BJ (cell line): ENCODE results near the gene TNFAIP2. TPM values are rescaled to one million over a fixed set of nuclear protein-coding genes. Genes with fewer than 3 reads are reported as not detected.

Source experiments
- CTCF ChIA-PET: fragments of 350-600 bp; formaldehyde crosslinking; extraction: SDS; loops from one replicate; lab custom pipeline; 2021; ENCODE audit warnings: antibody characterized with exemption, inconsistent platforms; lab: Yijun Ruan, JAX
- POLR2A ChIA-PET: fragments of 300-600 bp; sonication (Branson Sonifier 250); formaldehyde crosslinking; extraction: SDS; loops from one replicate; lab custom pipeline; 2021; ENCODE audit warnings: antibody characterized with exemption; lab: Charles Lee
- DNase-seq: peaks from one replicate; pipeline ENCODE4 v3.0.0-alpha.2; 2011; ENCODE audit warnings: low read depth
- H3K27me3 ChIP-seq: 2 replicates; pipeline ENCODE4 v1.6.0; 2011; ENCODE audit warnings: low read length; ENCODE audit not compliant: control insufficient read depth, insufficient read depth
- H3K36me3 ChIP-seq: 2 replicates; pipeline ENCODE4 v1.5.1; 2011; ENCODE audit warnings: low read length; ENCODE audit not compliant: control insufficient read depth, insufficient read depth
- H3K4me3 ChIP-seq: 2 replicates; pipeline ENCODE4 v1.5.1; 2011; ENCODE audit warnings: low read depth, mild to moderate bottlenecking, control low read depth, low read length
- polyA plus RNA-seq: library from polyadenylated mRNA; depleted of rRNA; stranded (reverse); fragments of >200 nt; gene quantifications from 2 replicates; pipeline ENCODE4 v1.2.3, GENCODE V29; 2011
- TF ChIP-seq, protein P1 (sequence below): IDR thresholded peaks from 2 replicates; pipeline ENCODE4 v1.5.1; 2011; ENCODE audit warnings: low read depth, mild to moderate bottlenecking, control low read depth, inconsistent platforms, low read length, moderate library complexity; ENCODE audit not compliant: insufficient read depth

The TNFAIP2 gene
- polyA plus RNA-seq, 1 experiment, result 28.2 TPM

- Histone ChIP-seq H3K36me3 (no peaks in the 10 kb centered on the region), H3K27me3 (no peaks in the 10 kb centered on the region; the same call in 1 of the 2 replicates), H3K4me3 (no peak overlapping the region)
- DNase-seq, result no peak
- ChIA-PET POLR2A (no interaction called here), CTCF (interaction anchor here (1.1 to 1.8 kb wide), 2 partner anchors 15 to 16 kb away, joined by 3 to 12 read pairs; no protein-coding TSS in a partner anchor)
- TF ChIP-seq, protein P1, sequence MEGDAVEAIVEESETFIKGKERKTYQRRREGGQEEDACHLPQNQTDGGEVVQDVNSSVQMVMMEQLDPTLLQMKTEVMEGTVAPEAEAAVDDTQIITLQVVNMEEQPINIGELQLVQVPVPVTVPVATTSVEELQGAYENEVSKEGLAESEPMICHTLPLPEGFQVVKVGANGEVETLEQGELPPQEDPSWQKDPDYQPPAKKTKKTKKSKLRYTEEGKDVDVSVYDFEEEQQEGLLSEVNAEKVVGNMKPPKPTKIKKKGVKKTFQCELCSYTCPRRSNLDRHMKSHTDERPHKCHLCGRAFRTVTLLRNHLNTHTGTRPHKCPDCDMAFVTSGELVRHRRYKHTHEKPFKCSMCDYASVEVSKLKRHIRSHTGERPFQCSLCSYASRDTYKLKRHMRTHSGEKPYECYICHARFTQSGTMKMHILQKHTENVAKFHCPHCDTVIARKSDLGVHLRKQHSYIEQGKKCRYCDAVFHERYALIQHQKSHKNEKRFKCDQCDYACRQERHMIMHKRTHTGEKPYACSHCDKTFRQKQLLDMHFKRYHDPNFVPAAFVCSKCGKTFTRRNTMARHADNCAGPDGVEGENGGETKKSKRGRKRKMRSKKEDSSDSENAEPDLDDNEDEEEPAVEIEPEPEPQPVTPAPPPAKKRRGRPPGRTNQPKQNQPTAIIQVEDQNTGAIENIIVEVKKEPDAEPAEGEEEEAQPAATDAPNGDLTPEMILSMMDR, result no peak
Observed at GRCh38 chr14:103090481-103091020, 32.7 kb upstream of the TNFAIP2 start.

GRCh38 chr14:103091041-103091882, 32.0 kb upstream of the TNFAIP2 start:
- peak overlapping the region; percentile 42 for H3K4me3 ChIP-seq

GRCh38 chr14:103091883-103092222, 31.4 kb upstream of the TNFAIP2 start:
- ChIA-PET CTCF (interaction anchor here (1.0 to 1.8 kb wide), 2 partner anchors 13 to 97 kb away, joined by 3 to 12 read pairs; no protein-coding TSS in a partner anchor), POLR2A (no interaction called here)
- TF ChIP-seq, protein P1, result no peak; the same call in 1 of the 2 replicates

More at GRCh38 chr14:103091041-103091882, 32.0 kb upstream of the TNFAIP2 start:
- Histone ChIP-seq H3K36me3 (no peaks in the 10 kb centered on the region), H3K27me3 (no peaks in the 10 kb centered on the region; the same call in 1 of the 2 replicates)
- POLR2A ChIA-PET, result no interaction called here
- no peak for DNase-seq
- TF ChIP-seq, protein P1, result peak; percentile 58
- CTCF ChIA-PET, result interaction anchor here (1.0 to 1.8 kb wide), 3 partner anchors 14 to 98 kb away, joined by 3 to 12 read pairs (median 3); no protein-coding TSS in a partner anchor

GRCh38 chr14:103093856-103094405, 29.3 kb upstream of the TNFAIP2 start:
- TF ChIP-seq, protein P1, result no peak
- CTCF ChIA-PET, result interaction anchor here (3.6 kb wide), 1 partner anchor 11 kb away, joined by 52 read pairs; no protein-coding TSS in a partner anchor
- Histone ChIP-seq H3K4me3 (no peak overlapping the region), H3K27me3 (peaks cover 8% of the 10 kb centered on the region), H3K36me3 (no peaks in the 10 kb centered on the region)
- no peak for DNase-seq
- POLR2A ChIA-PET, result no interaction called here

More at GRCh38 chr14:103091883-103092222, 31.4 kb upstream of the TNFAIP2 start:
- no peak for DNase-seq
- Histone ChIP-seq H3K4me3 (peak overlapping the region; percentile 42), H3K27me3 (peaks cover 2% of the 10 kb centered on the region), H3K36me3 (no peaks in the 10 kb centered on the region)
